ENCODE measurements around the gene SLC7A5.
"Not testable (repeated sequence)": the region's sequence is repeated elsewhere in the genome, so short reads cannot be mapped to it uniquely, and the experiment has no call there.

The SLC7A5 gene

DNA sequence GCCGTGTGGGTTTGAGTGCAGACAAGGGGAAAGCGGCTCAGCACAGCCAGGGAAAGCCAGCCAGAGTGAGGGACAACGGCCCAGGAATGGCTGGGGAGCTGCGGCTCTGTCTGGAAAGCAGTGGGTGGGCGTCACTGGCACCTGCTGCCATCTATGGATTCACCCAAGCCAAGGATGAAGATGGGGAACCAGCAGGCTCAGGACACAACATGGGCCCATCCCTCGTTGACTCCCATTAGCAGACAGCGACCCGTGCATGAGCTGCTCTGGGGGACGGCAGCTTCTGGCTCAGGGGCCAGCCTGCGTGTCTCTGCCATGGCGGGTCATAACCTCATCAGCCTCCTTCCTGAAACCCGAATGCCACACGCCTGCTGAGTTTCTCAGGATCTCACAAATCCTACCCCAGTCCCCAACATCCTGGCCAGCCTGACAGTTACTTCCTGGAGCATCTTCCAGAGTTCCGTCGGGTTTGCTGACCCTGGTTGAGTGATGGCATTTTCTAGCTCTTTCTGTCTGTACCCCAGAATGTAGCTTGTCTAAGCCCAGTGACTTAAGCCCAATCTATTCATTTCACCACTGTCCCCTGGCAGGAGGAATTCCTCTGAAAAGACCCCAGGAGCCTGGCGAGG, 50.7 kb downstream of the SLC7A5 start:
- no peak for DNase-seq

DNA sequence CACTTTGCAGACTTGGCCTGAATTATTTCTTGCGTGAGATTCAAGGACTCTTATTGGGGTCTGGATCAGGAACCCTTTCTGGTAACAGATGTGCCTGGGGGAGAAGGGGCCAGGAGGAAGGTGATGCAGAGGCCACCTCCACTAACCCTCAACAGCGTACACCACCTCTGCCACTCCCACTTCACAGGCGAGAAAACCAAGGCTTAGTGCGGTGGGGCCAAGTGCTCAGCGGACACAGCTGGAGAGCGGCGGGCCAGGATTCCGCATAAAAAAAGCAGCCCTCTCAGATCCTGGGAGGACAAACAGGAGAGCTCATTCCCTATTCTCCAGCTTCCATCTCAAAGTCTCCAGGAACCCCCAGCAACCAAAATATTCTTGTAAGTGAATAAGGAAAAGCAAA, 51.4 kb downstream of the SLC7A5 start:
- DNase-seq = no peak

DNA sequence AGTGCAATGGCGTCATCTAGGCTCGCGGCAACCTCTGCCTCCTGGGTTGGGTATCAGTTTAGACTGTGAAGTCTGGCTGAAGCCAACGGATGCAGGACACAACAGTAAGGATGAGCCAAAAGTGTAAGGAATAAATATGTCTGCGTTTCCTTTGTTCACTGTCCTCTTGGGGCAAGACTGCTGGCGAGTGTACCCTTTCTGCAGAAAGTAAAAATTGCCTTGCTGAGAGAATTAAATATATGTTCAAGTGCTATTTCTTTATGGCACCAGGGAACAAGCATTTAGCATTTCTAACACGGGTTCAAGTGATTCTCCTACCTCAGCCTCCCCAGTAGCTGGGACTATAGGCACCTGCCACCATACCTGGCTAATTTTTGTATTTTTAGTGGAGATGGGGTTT, 51.9 kb downstream of the SLC7A5 start:
- not testable (repeated sequence) for DNase-seq

DNA sequence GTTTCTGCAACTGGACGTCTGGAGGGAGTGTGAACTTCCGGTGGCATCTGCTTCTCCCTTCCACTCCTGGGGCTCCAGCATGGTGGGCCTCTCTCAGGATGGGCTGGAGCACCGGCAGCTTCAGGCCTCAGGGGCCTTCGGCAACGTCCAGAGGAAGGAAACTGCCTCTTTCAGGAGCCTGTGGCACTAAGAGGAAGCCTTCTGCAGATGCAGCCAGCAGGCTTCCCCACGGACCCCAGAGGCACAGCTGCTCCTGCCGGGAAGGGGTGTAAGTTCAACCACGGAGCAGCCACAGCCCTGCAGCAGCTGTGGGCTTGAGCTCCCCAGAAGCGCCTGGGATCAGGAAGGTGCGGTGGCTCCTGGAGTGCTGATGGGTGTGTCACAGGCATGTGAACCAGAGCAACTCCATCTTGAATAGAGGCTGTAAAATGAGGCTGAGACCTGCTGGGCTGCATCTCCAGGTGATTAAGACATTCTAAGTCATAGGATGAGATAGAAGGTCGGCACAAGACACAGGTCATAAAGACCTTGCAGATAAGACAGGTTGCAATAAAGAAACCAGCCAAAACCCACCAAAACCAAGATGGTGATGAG, 52.7 kb downstream of the SLC7A5 start:
- DNase-seq = no peak

DNA sequence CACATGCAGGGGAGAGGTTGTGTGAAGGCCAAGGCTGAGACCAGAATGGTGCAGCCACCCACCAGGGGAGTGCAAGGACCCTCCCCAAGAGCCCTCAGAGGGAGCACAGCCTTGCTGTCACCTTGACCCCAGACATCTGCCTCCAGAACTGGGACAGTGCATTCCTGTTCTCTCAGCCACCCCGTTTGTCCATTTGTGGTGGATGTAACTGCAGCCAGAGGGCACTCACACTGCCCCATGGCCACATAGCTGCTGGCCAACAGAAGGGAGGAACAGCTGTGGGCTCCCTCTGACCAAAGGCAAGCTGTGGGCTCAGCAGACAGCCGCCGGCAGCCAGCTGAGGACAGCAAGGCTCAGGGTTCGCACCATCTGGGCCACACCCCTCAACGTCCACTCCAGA, 53.7 kb downstream of the SLC7A5 start:
- DNase-seq = no peak

DNA sequence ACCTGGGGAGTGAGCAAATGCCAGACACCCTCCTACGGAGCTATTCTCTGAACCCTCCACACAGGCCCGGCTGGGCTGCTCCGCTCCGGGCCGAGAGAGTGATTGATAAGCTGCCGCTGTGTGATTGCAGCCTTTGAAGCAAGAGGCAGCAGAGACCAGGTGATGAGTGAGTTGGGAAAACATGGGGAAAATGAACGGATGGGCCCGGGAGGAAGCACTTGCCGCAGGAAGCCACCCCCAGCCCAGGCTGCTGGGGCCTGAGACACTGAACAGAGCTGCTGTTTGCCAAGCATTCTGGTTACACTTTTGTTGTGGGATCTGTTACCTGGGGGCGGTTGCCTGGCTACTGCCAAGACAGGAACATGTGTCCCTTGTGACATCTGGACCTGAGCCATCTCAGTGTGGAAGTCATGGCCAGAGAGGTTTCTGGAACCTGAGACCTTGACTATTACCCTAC, 57.1 kb downstream of the SLC7A5 start:
- DNase-seq = no peak

DNA sequence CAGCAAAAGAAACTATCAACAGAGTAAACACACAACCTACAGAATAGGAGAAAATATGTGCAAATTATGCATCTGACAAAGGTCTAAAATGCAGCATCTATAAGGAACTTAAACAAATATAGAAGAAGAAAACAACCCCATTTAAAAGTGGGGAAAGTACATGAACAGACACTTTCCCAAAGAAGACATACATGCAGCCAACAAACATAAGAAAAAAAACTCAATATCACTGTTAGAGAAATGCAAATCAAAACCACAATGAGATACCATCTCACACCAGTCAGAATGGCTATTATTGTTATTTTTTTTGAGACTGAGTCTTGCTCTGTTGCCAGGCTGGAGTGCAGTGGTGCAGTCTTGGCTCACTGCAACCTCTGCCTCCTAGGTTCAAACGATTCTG, 57.9 kb downstream of the SLC7A5 start:
- not testable (repeated sequence) for DNase-seq

DNA sequence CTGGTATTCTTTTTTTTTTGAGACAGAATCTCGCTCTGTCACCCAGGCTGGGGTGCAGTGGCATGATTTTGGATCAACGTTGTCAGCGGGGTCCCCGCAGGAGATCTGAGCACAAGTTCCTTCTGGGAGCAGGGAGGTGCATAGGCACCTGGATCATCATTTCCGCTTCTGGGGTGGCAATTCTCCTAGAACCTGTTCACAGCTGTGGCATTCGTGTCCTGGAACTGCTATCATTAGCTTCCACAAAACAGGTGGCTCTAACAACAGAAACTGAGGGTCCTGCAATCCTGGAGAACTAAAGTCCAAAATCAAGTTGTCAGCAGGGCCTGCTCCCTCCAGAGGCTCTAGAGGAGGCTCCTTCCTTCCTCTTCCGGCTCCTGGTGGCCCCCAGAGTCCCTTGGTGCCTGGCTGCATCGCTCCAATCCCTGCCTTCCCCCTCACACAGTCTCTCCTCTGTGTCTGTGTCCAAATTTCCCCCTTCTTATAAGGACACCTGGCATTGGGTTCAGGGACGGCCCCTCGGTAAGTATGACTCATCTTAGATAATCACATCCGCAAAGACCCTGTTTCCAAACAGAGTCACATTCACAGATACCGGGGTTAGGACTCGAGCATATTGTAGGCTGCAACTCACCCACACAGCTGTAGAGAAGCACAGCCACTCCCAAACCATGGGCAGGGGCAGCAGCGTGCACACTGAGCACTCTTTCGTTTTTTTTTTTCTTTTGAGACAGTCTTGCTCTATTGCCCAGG, 60.0 kb downstream of the SLC7A5 start:
- DNase-seq = no peak

DNA sequence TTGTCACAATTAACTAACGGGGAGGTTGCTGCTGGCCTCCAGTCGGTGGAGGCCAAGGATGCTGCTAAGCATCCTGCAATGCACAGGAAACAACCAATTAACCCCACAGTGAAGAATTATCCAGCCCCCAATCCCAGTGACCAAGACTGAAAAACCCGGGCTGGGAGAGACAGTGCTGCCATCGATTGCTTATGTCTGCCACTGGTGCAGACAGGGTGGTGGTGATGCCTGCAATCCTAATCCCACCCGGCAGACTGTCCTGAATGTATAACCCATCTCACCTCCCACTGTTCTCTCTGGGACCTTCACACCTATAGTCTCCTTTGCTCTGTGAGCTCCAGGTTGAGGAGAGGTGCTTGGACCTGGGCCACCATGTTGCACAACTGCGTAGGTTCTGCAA, 61.2 kb downstream of the SLC7A5 start:
- DNase-seq = no peak

DNA sequence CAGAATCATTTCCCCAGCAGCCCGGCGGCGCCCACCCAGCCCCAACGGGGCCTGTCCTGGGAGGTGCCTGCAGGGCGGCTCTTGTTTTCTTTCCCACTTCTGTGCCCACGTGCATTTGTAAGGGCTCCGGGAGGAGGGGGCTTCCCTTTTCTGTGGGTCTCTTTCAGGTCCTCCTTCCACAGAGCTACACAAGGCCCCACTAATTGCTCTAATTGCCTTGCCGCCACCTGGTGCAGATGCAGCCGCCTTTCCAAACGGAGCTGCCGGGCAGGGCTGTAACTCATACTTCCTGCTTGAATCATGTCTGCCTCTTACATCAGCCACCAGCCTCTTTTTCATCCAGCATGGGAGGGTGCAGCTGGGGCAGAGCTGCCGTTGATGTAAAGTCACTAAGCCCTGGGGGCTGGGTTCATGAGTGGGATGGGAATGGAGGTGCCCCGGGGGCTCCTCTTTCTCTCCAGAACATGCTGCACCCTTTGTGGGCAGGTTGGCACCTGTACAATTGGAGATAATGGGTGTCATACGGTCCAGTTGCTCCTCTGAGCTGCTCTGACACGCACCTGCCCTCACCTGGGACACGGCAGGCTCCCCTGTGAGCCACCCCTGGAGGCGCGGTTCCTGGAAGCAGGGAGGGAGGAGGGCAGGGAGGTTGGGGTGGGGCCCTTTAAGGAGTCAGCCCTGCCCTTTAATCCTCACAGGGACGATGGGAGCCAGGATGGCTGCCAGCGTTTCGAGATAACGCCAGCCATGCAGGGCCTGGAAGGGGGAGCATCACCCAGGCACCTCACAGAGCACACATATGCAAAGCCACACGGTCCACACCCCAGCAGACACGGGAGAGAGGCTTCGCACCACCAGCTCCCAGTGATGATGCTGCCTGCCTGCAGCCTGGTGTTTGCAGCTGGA, 62.4 kb downstream of the SLC7A5 start:
- no peak for DNase-seq

DNA sequence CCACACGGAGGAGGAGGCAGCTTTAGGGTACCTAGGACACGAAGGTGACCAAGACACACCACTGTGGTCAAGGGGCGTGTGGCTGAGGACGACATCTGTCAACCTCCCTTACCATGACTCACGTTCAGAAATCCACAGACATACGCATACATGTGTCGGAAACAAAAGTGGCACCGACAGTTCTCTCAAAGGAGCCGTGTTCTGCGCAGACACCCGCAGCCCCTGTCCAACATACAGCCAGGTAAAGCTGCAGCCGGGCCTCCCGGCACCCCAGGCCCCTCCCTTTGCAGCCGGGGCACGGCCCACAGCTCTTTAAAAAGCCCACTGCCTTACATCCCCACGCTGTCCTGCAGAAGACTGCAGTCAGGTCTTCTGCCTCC, 63.1 kb downstream of the SLC7A5 start:
- DNase-seq = no peak

DNA sequence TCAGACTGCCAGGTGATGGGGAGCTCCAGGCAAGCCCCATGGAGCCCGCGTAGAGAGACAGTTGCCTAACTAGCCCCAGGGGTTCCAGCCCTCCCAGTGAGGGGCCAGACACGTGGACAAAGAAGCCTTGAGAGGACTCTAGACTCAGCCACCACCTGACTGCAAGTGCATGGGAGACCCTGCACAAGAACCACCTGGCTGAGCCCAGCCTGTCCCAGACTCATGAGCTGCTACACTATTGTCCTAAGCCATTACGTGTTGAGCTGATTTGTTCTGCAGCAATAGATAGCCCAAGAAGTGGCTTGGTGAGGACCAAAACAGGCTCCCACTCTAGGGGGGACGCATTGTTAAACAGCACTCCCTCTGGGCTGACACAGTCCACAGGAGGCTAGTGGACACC, 65.9 kb downstream of the SLC7A5 start:
- DNase-seq = no peak

DNA sequence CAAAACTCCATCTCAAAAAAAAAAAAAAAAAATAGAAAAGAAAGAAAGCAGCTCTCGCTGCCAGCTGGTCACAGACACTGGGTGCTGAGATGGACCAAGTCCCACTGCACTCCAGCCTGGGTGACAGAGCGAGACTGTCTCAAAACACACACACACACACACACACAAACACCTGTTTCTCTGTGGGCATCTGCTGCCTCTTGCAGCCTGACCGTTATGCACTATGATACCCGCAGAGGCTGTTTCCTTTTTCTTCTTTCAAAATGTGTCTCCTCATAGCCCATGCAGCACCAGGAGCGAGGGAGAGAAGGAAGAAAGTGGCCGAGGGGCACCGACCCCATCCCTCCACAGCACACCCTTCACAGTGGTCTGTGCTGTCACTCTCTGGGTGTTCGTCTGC, 66.6 kb downstream of the SLC7A5 start:
- no peak for DNase-seq

DNA sequence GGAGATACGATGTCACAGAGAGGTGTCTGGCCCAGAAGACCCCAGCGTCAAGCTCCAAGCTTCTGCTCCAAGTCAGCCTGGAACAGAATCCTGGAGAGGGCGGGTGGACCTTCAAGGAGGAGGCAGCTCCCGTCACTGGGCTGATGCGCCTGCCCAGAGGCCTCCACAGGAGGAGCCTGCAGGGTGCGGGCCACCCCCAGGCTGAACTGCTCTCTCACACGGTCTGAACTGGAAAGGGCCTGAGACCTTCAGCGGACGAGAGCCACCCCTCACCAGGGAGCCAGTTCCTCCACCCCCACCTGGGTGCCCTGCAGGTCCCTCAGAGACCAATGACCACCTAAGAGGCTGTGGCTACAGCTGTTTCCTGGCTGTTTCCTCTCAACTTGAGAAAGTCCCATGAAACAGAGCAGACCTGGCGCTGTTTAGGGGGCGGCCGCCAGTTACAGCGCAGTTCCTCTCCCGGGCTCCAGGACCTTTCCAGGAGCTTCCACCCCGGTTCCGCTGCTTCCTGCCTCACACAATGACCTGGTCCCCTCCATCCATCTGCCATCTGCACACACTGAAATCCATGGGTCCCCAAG, 67.5 kb downstream of the SLC7A5 start:
- DNase-seq = no peak

DNA sequence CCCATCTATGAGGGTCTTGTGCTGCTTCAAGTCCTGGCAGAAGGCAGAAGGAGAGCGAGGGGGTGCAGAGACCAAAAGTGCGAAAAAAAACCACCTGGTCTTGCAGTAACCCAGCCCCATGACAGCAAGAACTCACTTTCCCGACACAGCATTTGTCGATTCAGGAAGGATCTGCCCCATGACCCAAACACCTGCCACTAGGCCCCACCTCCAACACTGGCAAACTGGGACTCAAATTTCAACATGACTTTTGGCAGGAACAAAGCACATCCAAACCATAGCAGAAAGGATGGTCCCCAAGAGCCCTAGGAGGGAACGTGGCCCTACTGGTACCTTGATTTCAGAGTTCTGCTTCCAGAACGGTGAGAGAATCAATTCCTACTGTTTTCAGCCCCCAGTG, 68.8 kb downstream of the SLC7A5 start:
- no peak for DNase-seq

DNA sequence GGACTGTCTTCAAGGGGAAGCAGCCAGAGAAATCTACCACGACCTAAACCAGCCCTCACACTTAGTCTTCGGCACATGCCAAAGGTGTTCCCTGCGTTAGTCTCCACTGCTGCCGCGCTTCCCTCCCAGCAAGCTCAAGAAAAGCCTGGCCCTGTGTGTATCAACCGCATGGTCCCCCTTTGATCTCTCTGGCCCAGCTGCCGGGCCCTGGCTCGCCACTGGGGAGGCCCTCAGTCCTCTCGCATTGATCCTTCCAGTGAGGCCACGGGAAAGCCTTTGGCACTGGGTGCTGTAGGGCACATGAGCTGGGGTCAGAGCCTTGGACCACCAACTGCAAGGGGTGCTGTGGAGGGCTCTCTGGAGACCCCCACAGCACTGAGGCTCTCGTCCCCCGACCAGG, 74.0 kb downstream of the SLC7A5 start:
- DNase-seq = no peak

DNA sequence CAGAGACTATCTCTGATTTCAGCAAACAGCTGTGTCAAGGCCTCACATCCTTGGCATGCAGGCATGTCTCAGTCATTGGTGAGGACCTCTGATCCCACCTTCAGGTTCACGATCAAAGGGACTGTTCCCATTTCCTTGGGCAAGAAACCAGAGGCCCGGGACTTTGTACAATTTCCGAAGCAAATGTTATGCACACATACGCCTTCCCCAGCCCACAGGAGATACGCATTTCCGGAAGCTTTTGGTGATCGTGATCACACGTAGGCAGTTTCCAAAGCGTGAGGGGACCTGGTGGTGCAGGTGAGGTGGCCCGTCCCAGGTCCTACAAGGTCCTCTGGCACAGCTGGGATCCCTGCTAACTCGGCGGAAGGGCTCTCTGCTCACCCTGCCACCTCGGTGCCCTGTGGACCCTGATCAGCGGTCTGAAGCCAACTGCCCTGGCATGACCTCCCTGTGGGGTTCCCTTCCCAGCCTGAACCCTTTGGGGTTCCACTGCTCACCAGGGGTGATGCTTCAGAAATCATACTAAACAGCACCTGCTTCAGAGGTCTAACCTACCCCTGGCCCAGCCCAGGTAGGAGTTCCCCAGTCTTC, 74.7 kb downstream of the SLC7A5 start:
- DNase-seq = no peak

DNA sequence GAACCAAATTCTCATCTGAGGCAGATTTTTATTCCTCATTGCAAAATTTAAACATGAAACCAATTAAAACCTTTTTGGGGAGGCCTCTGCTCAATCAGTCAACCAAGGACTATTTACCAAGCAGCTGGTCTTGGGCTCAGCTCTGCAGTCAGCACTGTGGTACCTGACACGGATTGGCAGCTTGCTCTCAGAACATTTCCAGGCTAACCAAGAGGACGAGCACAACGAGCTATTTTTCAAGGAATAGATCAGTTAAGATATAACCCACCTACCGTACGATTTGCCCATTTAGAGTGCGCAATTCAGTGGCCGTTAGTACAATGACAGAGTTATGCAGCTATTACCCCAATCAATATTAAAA, 77.1 kb downstream of the SLC7A5 start:
- no peak for DNase-seq

DNA sequence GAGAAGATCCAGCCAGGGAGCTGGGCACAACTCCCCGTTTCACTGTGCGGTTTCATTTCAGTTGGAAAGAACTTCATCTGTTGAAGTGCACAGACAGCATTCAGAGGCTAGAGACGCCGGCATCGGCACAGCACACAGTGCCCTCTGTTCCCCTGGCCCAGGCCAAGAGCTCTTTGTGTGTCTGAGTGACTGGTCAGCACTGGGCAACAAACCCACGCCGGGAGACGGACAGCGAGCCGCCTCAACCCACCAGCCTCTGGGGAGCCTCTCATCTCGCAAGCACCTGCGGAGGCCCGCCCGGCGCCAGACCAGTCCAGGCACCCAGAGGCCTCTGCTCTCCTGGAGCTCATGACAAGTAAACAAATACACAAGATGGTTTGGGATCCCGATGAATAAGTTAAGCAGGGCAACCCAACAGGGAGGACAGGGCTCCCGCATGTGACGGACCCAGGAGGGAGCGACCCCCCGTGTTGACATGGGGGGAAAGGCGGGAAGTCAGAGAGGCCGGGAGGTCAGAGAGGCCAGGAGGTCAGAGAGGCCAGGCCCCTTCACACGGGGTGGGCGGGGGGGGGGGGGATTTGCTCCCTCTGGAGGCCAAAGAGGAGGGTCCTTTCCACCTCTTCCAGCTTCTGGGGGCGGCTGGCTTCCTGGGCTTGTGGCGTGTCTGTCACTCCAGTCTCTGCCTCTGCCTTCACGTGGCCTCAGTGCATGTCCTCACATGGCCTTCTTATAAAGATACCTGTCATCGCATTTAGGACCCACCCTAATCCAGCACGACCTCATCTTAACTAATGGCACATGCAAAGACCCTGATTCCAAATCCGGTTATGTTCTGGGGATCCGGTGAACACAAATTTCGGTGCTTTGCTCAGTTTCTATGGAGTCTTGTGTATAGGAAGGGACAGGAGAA, 77.8 kb downstream of the SLC7A5 start:
- no peak for DNase-seq

DNA sequence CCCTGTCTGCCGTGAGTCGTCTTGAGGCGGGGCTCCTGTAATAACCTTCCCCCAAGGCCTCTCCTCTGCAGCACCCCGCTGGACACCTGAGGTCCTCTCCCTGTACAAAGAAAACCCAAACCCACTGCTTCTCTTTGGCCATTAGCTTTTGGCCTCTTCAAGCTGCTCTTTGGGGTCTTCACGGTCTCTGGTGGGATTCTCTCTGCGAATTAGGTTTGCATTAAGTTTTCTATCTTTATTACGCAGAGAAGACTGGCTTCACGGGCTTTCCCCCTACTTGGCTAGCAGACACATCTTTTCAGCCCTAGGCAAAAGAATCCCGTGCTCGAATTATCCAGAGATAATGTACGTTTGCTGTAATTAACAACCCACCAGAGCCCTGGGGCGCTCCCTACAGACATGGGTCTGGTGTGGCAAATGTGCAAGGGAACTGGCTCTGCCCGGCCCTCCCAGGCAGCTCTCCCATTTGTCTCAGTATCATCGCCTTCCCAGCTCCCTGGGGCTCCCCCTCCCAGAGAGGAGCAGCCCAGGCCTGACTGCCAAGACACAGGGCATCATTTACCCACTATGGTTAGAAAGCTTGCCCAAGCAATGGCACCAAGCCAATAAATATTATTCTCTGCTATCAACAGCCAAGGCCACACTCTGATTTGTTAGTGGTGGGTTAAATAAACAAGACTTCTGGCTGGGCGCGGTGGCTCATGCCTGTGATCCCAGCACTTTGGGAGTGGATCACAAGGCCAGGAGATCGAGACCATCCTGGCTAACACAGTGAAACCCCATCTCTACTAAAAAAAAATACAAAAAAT, 78.8 kb downstream of the SLC7A5 start:
- no peak for DNase-seq

Measured in effector CD8-positive, alpha-beta T cell (primary cell).